22Rv1 (cell line): ENCODE measurements around the gene NFKBIE.

Source experiments
- CTCF ChIP-seq: fragments of 450-650 bp; IDR thresholded peaks from 2 replicates; pipeline ENCODE4 v1.5.1; 2017; ENCODE audit warnings: mild to moderate bottlenecking
- ZFX ChIP-seq: fragments of 450-650 bp; IDR thresholded peaks from 2 replicates; pipeline ENCODE4 v1.6.1; 2017; ENCODE audit warnings: antibody characterized with exemption, borderline replicate concordance

- no peak for TF ChIP-seq CTCF
- no peak for TF ChIP-seq ZFX
Measured at GRCh38 chr6:44271914-44272313, 6.6 kb upstream of the NFKBIE start.
